ENCODE measurements around the gene FABP2.
"Not testable (repeated sequence)": the region's sequence is repeated elsewhere in the genome, so short reads cannot be mapped to it uniquely, and the experiment has no call there.

Gene FABP2

DNA sequence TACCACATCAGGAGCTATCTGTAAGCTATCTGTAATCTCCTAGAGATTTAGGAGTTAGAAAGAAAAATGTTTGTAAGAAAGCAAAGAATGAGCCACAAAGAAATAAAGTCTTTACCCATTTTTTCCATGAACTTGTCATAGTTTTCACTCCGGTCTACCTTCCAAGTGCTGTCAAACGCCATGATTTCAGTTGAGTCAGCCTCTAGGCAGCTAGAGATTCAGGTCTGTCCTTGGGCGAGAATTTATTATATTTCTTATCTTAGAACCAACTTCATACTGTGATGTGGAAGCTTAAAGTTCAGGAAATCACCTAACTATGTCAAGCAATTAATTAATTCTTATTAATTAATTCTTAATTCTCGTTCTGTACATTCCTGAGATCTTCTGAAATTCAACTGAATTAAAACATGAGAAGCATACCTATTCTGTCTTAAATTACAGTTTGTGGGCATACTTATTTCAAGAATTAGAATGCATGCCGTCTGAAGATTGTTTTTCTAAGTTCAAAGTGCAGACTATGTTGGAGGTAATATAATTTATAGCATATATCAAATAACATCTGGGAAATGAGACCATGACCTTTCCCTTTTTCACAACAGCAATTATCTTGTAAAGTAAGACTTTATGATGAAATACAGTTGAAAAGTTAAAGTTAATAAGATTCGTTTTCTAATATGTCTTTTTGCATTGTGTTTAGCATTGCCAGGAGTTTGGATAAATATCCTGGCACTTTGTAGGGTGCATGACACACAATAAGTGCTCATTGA, at the start of gene FABP2:
Gene FABP2 (minus strand): TSS at position 218 of the 767 bp plus-strand sequence. CDS start 36 bp downstream, at position 182.
- no peak for DNase-seq

GRCh38 chr4:119370951-119371683, 49.2 kb upstream of the FABP2 start:
- DNase-seq, result not testable (repeated sequence)

DNA sequence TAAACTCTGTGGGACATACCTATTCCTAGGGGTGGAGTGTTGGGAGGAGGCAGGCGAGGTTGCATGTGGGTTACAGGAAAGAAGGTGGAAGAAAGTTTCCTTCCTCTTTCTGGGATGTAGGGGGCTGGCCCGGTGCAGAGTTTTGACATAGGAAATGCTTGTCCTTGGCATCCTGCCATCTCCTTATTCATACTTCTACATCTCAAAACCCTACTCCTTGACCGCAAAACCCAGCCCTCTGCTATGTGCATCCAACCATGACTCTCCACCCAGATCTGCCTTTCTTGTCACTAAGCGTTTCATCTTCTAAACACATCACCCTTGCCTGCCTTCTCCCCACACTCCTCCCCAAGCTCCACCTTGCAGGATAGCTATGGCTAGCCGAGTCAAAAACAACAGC, 48.5 kb upstream of the FABP2 start:
- DNase-seq, result not testable (repeated sequence)

DNA sequence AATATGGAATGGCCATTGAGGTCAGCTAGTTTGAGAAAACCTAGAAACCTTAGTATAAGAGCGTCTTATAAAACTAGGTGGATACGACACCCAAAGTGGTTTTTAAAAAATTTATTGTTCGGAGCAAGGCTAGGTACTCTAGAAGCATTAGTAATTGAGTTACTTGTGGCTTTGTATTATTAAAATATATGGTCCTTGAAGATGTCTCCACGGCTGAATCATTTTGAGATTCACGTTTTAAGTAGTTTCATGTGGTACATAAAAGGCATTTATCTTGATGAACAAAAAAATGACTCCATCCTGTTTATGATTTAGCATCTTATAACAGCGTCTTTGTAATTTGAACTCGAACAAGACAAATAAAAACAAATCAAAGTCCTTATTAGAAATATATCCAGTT, 44.9 kb upstream of the FABP2 start:
- DNase-seq, result not testable (repeated sequence)

GRCh38 chr4:119364203-119364602, 42.3 kb upstream of the FABP2 start:
- DNase-seq, result not testable (repeated sequence)

DNA sequence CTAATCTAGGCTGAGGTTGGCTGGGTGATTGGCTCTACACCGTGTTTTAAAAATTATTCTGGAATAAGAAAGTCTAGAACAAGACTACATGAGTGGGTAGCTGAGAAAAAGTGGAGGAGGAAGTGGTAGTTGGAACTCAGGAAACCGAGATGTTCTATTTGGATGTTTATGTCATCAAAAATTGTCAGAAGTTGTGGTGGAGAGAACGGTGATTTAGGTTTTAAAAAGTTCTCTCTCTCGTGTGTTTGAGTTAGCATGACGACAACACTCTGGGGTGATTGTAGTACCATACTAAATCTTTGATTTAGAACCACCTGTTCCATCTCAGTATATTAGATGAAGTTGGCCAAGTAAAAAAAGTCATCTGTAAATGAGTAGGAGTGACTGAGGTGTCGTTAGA, 41.4 kb upstream of the FABP2 start:
- not testable (repeated sequence) for DNase-seq

DNA sequence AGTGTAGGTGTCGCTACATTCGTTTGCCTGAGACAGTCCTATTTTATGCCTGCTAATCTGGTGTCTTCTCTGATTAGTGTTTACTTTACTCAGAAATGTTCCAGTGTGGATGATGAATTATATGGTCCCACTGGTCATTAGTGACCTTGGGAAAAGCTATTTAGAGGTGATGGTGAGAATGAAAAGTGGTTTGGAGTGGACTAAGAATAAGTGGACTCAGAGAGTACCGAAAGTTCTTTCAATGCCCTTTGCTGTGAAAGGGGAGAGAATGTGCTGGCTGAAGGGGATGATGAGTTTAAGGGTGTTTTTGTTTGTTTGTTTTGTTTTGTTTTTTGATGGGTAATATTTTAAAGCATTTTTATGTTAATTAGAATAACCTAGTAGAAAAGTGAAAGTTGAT, 40.5 kb upstream of the FABP2 start:
- DNase-seq, result not testable (repeated sequence)

GRCh38 chr4:119359873-119360272, 37.9 kb upstream of the FABP2 start:
- not testable (repeated sequence) for DNase-seq

GRCh38 chr4:119356796-119357195, 34.9 kb upstream of the FABP2 start:
- DNase-seq, result not testable (repeated sequence)

DNA sequence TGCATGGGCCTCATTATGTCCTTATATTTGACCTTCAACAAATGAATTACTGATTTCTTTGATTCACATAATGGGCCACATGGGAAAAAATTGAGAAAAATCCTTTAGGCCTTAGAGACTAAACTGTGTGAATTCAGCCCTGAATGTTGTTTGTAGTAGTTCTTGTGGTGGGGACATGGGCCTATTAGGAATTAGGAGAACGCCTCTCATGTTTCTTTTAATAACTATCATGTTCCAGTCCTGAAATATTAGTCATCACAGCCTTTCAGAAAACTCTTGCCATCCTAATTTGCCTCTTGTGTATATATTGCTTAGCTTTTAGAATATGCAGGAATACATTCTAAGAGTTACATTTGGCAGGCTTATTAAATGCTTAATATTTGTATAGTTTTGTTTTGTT, 34.1 kb upstream of the FABP2 start:
- DNase-seq, result not testable (repeated sequence)

DNA sequence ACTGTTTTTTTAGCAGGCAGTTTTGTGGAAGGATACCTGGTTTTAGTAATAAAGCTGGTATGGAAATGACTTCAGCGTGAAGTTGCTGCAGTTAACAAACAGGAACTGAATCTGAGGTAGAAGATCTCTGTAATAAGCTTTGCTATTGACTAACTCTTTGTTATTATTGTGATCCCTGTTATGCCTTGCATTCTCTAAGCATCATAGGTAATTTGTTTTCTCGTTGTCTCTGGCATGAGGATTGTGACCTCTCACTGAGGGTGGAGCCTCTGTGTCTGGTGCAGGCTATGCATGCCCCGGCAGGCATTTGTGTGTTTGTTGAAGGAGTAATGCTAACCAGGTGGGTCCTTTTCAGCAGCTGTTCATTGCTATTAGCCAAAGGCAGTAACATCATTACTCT, 31.4 kb upstream of the FABP2 start:
- DNase-seq, result not testable (repeated sequence)

- DNase-seq, result not testable (repeated sequence)
These were observed 26.2 kb upstream of the FABP2 start for GRCh38 chr4:119348169-119348568.

DNA sequence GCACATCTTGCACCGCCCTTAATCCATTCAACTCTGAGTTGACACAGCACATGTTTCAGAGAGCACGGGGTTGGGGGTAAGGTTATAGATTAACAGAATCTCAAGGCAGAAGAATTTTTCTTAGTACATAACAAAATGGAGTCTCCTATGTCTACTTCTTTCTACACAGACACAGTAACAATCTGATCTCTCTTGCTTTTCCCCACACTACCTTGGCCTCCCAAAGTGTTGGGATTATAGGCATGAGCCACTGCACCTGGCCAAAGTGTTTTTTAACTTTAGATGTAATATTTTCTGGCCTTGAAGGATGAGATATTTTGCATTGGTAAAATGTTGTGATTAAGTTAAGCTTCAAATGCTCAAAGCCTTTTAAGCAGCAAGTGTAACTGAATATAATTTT, 21.4 kb upstream of the FABP2 start:
- not testable (repeated sequence) for DNase-seq

GRCh38 chr4:119339895-119340294, 18.0 kb upstream of the FABP2 start:
- not testable (repeated sequence) for DNase-seq

DNA sequence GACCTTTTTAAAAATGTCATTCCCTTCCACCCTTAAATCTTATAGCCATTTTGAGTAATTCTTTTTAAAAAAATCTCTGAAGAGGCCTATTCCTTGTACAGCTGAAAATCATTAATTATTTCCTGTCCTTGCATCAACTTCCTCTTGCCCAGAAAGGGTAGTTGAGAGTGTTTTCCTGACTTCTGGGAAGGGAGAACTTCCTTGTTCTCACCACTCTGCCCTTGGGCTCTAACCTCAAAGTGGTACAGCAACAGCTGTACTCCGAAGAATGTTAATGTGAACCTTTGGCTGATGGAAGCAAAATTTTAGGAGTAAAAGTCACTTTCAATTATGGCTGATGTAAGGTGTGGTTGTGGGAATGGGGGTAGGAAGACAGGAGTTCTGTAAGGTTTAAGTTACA, 15.1 kb upstream of the FABP2 start:
- DNase-seq, result no peak

DNA sequence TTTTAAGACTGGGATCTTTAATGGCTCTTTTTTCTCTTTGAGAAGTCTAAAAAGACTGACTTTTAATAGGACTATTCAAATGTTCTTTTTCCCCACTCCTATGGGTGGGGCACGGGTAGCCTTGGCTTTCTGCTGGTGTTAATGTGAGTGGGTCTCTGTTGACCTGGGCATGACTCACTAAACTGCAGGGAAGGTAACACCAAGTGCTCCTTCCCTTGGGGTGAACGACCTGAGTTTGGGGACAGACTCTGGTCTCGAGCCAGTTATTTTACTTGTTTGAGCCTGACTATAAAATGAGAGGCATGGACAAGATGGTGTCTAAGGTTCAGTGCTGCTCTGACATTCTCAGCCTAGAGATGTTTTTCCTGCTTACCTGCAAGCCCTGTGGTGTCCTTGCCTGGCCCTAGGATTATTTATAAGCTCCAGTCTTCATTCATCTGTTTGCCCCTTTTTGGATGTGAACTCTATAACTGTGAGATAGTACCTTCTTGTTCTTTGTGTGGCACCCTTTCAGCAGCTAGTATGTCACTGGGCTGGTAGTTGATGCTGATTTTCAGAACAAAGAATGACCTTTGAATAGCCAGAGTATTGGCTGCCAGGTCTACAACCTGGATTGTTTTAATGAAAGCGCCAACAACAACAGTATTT, 14.5 kb upstream of the FABP2 start:
- not testable (repeated sequence) for DNase-seq

- no peak for DNase-seq
These were observed 8.1 kb upstream of the FABP2 start for GRCh38 chr4:119329835-119330620.

DNA sequence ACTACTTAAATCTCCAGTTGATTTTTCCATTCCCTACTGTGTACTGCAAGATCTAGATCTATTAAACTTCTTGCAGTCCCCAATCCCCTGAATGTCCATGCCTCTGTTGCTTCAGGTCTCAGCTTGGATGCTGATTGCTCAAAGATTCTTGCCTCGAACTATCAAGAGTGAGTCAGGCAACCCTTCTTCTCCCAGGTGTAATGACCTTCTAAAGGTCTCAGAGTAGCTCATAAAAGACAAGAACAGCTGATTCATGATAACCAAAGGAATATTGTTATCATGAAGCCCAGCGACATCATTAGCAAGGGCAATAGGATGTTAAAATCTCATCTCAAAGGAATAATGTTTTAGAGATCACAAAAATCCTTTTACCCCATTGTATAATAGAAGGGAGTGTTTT, 6.8 kb upstream of the FABP2 start:
- DNase-seq, result no peak

- no peak for DNase-seq
These were observed 3.9 kb downstream of the FABP2 start for GRCh38 chr4:119317990-119318389.

- no peak for DNase-seq
These were observed 6.9 kb downstream of the FABP2 start for GRCh38 chr4:119315036-119315435.

DNA sequence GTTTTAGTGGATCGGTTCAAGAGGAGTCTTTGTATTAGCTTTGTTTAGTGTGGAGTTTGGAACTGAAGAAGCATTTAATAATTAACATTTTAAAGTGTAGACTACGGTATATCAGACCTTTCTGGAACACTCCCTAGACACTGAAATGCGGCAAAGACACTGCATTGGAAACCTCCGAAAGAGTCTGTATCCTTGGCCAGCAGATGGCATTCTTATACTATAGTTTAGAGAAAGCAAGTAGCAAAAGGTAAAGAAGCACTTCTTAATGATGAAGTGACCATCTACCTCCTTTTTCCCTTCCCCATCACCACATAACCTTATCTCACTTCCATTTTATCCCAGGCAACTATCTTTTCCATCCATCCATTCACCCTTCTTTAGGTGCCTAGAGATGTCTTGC, 7.6 kb downstream of the FABP2 start:
- no peak for DNase-seq

DNA sequence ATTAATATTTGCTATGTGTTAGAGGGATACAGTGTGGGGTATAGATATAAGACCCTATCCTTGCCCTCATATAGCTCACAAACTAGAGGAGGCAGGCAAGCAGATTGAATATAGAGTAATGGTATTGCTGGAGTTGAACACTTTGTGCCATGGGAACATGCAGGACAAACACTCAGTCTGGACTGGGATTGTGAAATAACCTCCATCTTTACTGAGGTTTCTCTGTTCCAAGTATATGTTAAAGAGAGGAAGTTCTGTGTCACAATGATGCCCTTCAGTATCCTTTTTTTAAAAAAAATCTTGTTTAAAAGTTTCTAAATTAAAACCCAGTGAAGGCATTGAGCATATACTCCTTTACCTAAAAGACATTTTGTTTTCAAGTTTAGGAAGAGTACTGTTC, 8.7 kb downstream of the FABP2 start:
- no peak for DNase-seq

GRCh38 chr4:119310826-119311225, 11.1 kb downstream of the FABP2 start:
- no peak for DNase-seq
